ENCODE results near the gene SP140. TPM values are rescaled to one million over a fixed set of nuclear protein-coding genes. Genes with fewer than 3 reads are reported as not detected.
"Not testable (repeated sequence)": the region's sequence is repeated elsewhere in the genome, so short reads cannot be mapped to it uniquely, and the experiment has no call there.

SP140 gene
- polyA plus RNA-seq, 1 experiment: 1.5 TPM

DNA sequence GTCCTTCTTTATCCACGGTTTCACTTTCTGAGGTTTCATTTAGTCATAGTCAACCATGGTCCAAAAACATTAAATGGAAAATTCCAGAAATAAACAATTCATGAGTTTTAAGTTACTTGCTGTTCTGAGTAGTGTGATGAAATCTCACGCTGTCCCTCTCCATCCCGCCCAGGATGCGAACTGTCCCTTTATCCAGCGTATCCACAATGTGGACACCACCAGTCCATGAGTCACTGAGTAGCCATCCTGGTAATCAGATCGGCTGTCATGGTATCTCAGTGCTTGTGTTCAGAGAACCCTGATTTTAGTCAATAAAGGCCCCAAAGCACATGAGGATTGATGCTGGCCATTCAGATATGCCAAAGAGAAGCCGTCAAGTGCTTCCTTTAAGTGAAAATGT lies 105.2 kb downstream of the SP140 start:
- TF ChIP-seq, protein P1, sequence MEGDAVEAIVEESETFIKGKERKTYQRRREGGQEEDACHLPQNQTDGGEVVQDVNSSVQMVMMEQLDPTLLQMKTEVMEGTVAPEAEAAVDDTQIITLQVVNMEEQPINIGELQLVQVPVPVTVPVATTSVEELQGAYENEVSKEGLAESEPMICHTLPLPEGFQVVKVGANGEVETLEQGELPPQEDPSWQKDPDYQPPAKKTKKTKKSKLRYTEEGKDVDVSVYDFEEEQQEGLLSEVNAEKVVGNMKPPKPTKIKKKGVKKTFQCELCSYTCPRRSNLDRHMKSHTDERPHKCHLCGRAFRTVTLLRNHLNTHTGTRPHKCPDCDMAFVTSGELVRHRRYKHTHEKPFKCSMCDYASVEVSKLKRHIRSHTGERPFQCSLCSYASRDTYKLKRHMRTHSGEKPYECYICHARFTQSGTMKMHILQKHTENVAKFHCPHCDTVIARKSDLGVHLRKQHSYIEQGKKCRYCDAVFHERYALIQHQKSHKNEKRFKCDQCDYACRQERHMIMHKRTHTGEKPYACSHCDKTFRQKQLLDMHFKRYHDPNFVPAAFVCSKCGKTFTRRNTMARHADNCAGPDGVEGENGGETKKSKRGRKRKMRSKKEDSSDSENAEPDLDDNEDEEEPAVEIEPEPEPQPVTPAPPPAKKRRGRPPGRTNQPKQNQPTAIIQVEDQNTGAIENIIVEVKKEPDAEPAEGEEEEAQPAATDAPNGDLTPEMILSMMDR (IDR thresholded peaks at IDR 0.05; ENCODE audit: low read depth, low read length): no peak
- ChIA-PET POLR2A (no interaction called here), CTCF (no interaction called here)
- DNase-seq (ENCODE audit: low read depth, low spot score): no peak
- no peak overlapping the region for H3K27ac ChIP-seq (ENCODE audit: low read depth, low read length)
- no peaks in the 10 kb centered on the region for H3K27me3 ChIP-seq (ENCODE audit: control insufficient read depth, insufficient read depth, low read length)
- H3K4me3 ChIP-seq (ENCODE audit: low read depth, low read length): no peak overlapping the region
- no peaks in the 10 kb centered on the region; the same call in 1 of the 2 replicates for H3K9me3 ChIP-seq (ENCODE audit: control insufficient read depth, insufficient read depth, low read length)

DNA sequence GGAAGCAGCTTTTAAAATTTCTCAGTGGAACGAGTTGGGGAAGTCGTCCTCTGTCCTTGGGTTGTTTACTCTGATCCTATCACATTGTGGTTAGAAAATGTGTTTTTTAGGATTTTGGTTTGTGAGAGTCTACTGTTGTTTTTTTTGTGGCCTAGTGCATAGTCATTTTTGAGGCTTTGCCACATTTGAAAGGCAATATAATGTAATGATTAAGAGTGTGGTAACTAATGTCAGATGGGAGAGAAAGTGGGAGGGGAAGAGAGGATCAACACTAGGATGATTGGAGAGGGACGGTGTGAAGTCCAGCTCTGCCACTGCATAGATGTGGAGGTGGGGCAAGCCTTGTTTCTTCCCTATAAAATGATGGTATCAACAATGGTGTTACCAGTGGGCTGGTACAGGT lies 109.9 kb downstream of the SP140 start:
- TF ChIP-seq, protein P1 (IDR thresholded peaks at IDR 0.05; ENCODE audit: low read depth, low read length): no peak
- Histone ChIP-seq H3K9me3 (ENCODE audit: control insufficient read depth, insufficient read depth, low read length) (no peaks in the 10 kb centered on the region), H3K4me3 (ENCODE audit: low read depth, low read length) (no peak overlapping the region), H3K27me3 (ENCODE audit: control insufficient read depth, insufficient read depth, low read length) (no peaks in the 10 kb centered on the region), H3K27ac (ENCODE audit: low read depth, low read length) (no peak overlapping the region)
- CTCF ChIA-PET: no interaction called here
- no peak for DNase-seq (ENCODE audit: low read depth, low spot score)
- POLR2A ChIA-PET: no interaction called here

DNA sequence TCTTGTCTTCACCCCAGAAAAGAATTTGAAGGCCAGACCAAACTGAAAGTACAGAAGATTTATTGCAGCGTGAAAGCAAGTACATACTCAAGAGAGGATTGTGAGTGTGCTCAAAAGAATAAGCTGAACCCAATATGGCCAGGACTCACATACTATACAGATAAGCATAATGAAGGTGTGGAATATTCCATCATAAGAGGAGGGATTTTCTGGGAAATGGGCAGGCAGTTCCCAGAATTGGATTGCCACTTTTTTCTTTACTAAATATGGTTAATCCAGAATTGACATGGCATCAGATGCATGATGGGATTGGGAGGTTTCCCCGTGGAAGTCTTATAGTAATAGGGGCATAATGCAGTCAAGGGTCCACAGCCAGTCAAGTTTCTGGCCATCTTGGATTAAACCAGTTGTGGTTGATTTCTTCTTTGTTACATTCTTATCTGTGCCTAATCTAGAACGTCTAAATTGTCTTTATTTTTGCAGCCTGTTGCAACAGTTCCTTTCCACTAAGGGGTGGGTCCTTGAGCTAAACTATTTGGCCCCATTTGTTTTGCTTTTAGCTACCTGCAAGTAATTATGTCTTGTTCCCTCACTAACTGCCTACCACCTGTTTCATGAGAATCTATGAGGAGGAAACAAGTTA lies 110.4 kb downstream of the SP140 start:
- Histone ChIP-seq H3K27ac (ENCODE audit: low read depth, low read length) (no peak overlapping the region), H3K4me3 (ENCODE audit: low read depth, low read length) (no peak overlapping the region), H3K27me3 (ENCODE audit: control insufficient read depth, insufficient read depth, low read length) (no peaks in the 10 kb centered on the region), H3K9me3 (ENCODE audit: control insufficient read depth, insufficient read depth, low read length) (no peaks in the 10 kb centered on the region)
- POLR2A ChIA-PET: no interaction called here
- no peak for DNase-seq (ENCODE audit: low read depth, low spot score)
- TF ChIP-seq, protein P1 (IDR thresholded peaks at IDR 0.05; ENCODE audit: low read depth, low read length): no peak
- CTCF ChIA-PET: no interaction called here

DNA sequence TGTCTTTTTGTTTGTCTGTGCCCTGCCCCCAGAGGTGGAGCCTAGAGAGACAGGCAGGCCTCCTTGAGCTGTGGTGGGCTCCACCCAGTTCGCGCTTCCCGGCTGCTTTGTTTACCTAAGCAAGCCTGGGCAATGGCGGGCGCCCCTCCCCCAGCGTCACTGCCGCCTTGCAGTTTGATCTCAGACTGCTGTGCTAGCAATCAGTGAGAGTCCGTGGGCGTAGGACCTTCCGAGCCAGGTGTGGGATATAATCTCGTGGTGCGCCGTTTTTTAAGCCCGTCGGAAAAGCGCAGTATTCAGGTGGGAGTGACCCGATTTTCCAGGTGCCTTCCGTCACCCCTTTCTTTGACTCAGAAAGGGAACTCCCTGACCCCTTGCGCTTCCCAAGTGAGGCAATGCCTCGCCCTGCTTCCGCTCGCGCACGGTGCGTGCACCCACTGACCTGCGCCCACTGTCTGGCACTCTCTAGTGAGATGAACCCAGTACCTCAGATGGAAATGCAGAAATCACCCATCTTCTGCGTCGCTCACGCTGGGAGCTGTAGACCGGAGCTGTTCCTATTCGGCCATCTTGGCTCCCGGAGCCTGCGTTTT lies 116.5 kb downstream of the SP140 start:
- DNase-seq (ENCODE audit: low read depth, low spot score); H3K9me3 ChIP-seq (ENCODE audit: control insufficient read depth, insufficient read depth, low read length); H3K4me3 ChIP-seq (ENCODE audit: low read depth, low read length); H3K27me3 ChIP-seq (ENCODE audit: control insufficient read depth, insufficient read depth, low read length); POLR2A ChIA-PET; CTCF ChIA-PET; H3K27ac ChIP-seq (ENCODE audit: low read depth, low read length): not testable (repeated sequence)

DNA sequence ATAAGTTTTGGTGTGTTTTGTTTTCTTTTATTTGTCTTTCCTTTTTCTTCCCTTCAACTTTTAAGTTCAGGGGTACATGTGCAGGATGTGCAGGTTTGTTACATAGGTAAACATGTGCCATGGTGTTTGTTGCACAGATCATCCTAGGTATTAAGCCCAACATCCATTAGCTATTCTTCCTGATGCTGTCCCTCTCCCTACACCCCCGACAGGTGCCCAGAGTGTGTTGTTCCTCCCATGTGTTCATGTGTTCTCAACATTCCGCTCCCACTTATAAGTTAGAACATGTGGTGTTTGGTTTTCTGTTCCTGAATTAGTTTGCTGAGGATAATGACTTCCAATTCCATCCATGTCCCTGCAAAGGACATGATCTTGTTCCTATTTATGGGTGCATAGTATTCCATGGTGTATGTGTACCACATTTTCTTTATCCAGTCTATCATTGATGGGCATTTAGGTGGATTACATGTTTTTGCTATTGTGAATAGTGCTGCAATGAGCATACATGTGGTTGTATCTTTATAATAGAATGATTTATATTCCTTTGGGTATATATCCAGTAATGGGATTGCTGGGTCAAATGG lies 117.6 kb downstream of the SP140 start:
- POLR2A ChIA-PET: not testable (repeated sequence)

DNA sequence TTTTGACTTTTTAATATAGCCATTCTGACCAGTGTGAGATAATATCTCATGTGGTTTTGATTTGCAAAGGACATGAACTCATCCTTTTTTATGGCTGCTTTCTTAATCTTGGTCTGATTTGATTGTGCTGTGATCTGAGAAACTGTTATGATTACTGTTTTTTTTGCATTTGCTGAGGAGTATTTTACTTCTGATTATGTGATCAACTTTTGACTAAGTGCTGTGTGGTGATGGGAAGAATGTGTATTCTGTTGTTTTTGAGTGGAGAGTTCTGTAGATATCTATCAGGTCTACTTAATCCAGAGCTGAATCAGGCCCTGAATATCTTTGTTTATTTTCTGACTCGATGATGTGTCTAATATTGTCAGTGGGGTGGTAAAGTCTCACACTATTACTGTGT lies 118.2 kb downstream of the SP140 start:
- H3K9me3 ChIP-seq (ENCODE audit: control insufficient read depth, insufficient read depth, low read length): peaks cover 4% of the 10 kb centered on the region; the same call in 1 of the 2 replicates
- DNase-seq (ENCODE audit: low read depth, low spot score): no peak
- H3K27me3 ChIP-seq (ENCODE audit: control insufficient read depth, insufficient read depth, low read length): no peaks in the 10 kb centered on the region
- POLR2A ChIA-PET: no interaction called here
- no peak overlapping the region for H3K27ac ChIP-seq (ENCODE audit: low read depth, low read length)
- CTCF ChIA-PET: no interaction called here
- no peak overlapping the region for H3K4me3 ChIP-seq (ENCODE audit: low read depth, low read length)
- TF ChIP-seq, protein P1 (IDR thresholded peaks at IDR 0.05; ENCODE audit: low read depth, low read length): no peak

More for the DNA sequence above, 117.6 kb downstream of the SP140 start:
- H3K27me3 ChIP-seq (ENCODE audit: control insufficient read depth, insufficient read depth, low read length); H3K4me3 ChIP-seq (ENCODE audit: low read depth, low read length); DNase-seq (ENCODE audit: low read depth, low spot score); H3K9me3 ChIP-seq (ENCODE audit: control insufficient read depth, insufficient read depth, low read length); H3K27ac ChIP-seq (ENCODE audit: low read depth, low read length); CTCF ChIA-PET: not testable (repeated sequence)

All from AG04450 (cell line).